Panc1 (cell line): ENCODE measurements around the gene HCN4. TPM values are rescaled to one million over a fixed set of nuclear protein-coding genes. Genes with fewer than 3 reads are reported as not detected.
A peak's percentile ranks its signal among the peaks of the same experiment; 100 is the strongest.

Experiments used
- ATAC-seq: fragments of 200-7000 bp; cut with Tn5 transposase; 2 replicates; pipeline ENCODE4 v1.9.1; 2020; ENCODE audit warnings: mild to moderate bottlenecking, moderate library complexity
- BruUV-seq: library from RNA; stranded (reverse); fragments of 400-500 nt; replicated peaks from 2 replicates; lab custom pipeline; 2021; lab: Mats Ljungman, UMichigan
- CTCF ChIA-PET: fragments of 300-600 bp; sonication (Branson Sonifier 250); formaldehyde crosslinking; loops from one replicate; lab custom pipeline; 2022; ENCODE audit warnings: antibody characterized with exemption; lab: Charles Lee
- POLR2A ChIA-PET: fragments of 300-600 bp; sonication (Branson Sonifier 250); formaldehyde crosslinking; loops from one replicate; lab custom pipeline; 2022; ENCODE audit warnings: antibody characterized with exemption; lab: Charles Lee
- DNase-seq: peaks from one replicate; pipeline ENCODE4 v3.0.0-alpha.2; 2010; ENCODE audit warnings: low read depth, low spot score
- H3K27ac ChIP-seq: 2 replicates; pipeline ENCODE4 v1.5.1; 2011; ENCODE audit warnings: mild to moderate bottlenecking, low read length, inconsistent platforms
- H3K27me3 ChIP-seq: fragments of 200-500 bp; sonication (Bioruptor generic); 2 replicates; pipeline ENCODE4 v1.6.0; 2014; ENCODE audit warnings: low read length, inconsistent platforms; ENCODE audit not compliant: control insufficient read depth, insufficient read depth
- H3K36me3 ChIP-seq: fragments of 200-500 bp; sonication (Bioruptor generic); 2 replicates; pipeline ENCODE4 v1.5.1; 2014; ENCODE audit warnings: inconsistent platforms, mild to moderate bottlenecking, low read length, moderate library complexity; ENCODE audit not compliant: control insufficient read depth, insufficient read depth
- H3K4me1 ChIP-seq: 2 replicates; pipeline ENCODE4 v1.5.1; 2011; ENCODE audit warnings: inconsistent platforms, mild to moderate bottlenecking, low read length, moderate library complexity; ENCODE audit not compliant: control insufficient read depth, insufficient read depth
- H3K4me3 ChIP-seq, 2 experiments: 2 replicates each; pipeline ENCODE4 v1.5.1; 2011 to 2012; ENCODE audit warnings: low read depth in 2 of 2, low read length in 2 of 2, mild to moderate bottlenecking in 2 of 2, inconsistent platforms in 1 of 2, moderate library complexity in 1 of 2
- H3K9me3 ChIP-seq: fragments of 200-500 bp; sonication (Bioruptor generic); 2 replicates; pipeline ENCODE4 v1.5.1; 2014; ENCODE audit warnings: low read depth, mild to moderate bottlenecking, inconsistent platforms, low read length, moderate library complexity; ENCODE audit not compliant: control insufficient read depth, insufficient read depth
- CTCF ChIP-seq: fragments of 450-650 bp; IDR thresholded peaks from 2 replicates; pipeline ENCODE4 v1.5.1; 2017; ENCODE audit warnings: mild to moderate bottlenecking
- POLR2AphosphoS5 ChIP-seq: IDR thresholded peaks from 2 replicates; pipeline ENCODE4 v1.6.1; 2012; ENCODE audit warnings: mild to moderate bottlenecking, low read depth, low read length, moderate library complexity
- REST ChIP-seq, 2 experiments: IDR thresholded peaks; 2 replicates each; pipeline ENCODE4 v1.6.1; 2011 to 2012; ENCODE audit warnings: low read depth in 2 of 2, control low read depth in 1 of 2, low read length in 1 of 2, mild to moderate bottlenecking in 1 of 2, moderate library complexity in 1 of 2; ENCODE audit not compliant: insufficient read depth in 1 of 2
- SIN3A ChIP-seq: IDR thresholded peaks from 2 replicates; pipeline ENCODE4 v1.6.1; 2012; ENCODE audit warnings: low read depth, mild to moderate bottlenecking, low read length, moderate library complexity, borderline replicate concordance; ENCODE audit not compliant: insufficient read depth
- TCF7L2 ChIP-seq: IDR thresholded peaks from 2 replicates; pipeline ENCODE4 v1.6.1; 2011; ENCODE audit warnings: mild to moderate bottlenecking, low read depth, low read length, inconsistent platforms
- in situ Hi-C: cut with HindIII; loops from 2 replicates; pipeline ENCODE4 v1.10.0; 2016; ENCODE audit warnings: low sequenced_read_pairs, low pct_unique_long_range_greater_than_20kb
- intact Hi-C: fragments of 100-400 bp; cut with micrococcal nuclease; formaldehyde crosslinking; loops from one replicate; pipeline ENCODE4 v1.10.0; 2022; ENCODE audit not compliant: unreplicated experiment
- total RNA-seq: library from RNA; stranded (reverse); gene quantifications from one replicate; pipeline ENCODE4 v1.2.1, GENCODE V29; 2021; ENCODE audit not compliant: unreplicated experiment

Gene HCN4
- total RNA-seq, 1 experiment from 2014 or later, result 0.15 TPM

- BruUV-seq, result no TSS peak
- H3K36me3 ChIP-seq, result no peaks in the 10 kb centered on the region
- intact Hi-C loops, result no loop called here
- no peak overlapping the region for H3K27ac ChIP-seq
- ATAC-seq (peak; percentile 56), DNase-seq (no peak)
- no peak overlapping the region for H3K4me3 ChIP-seq
- in situ Hi-C loops, result no loop called here
- H3K9me3 ChIP-seq, result no peaks in the 10 kb centered on the region
- peaks cover 7% of the 10 kb centered on the region; the same call in 1 of the 2 replicates for H3K27me3 ChIP-seq
- CTCF ChIA-PET, result no interaction called here
- no peaks in the 10 kb centered on the region for H3K4me1 ChIP-seq
- POLR2A ChIA-PET, result interaction anchor here (0.5 kb wide), 1 partner anchor 480 kb away, joined by 6 read pairs; no protein-coding TSS in a partner anchor
- TF ChIP-seq TCF7L2, result no peak
- no peak for TF ChIP-seq REST (IDR thresholded peaks at IDR 0.05; ENCODE audit: insufficient read depth in 1 of 2, low read depth in 2 of 2, low read length in 1 of 2)
- no peak for TF ChIP-seq SIN3A
- TF ChIP-seq CTCF, result no peak
- no peak for TF ChIP-seq POLR2AphosphoS5
Measured at GRCh38 chr15:73362900-73363299, 5.9 kb downstream of the HCN4 start.

- Histone ChIP-seq H3K9me3 (no peaks in the 10 kb centered on the region), H3K4me1 (no peaks in the 10 kb centered on the region), H3K4me3 (no peak overlapping the region), H3K36me3 (no peaks in the 10 kb centered on the region), H3K27ac (no peak overlapping the region), H3K27me3 (peaks cover 4% of the 10 kb centered on the region; the same call in 1 of the 2 replicates)
- ATAC-seq (no peak), DNase-seq (no peak)
- BruUV-seq, result no TSS peak
- CTCF ChIA-PET, result no interaction called here
- TF ChIP-seq CTCF (no peak), REST (IDR thresholded peaks at IDR 0.05; ENCODE audit: insufficient read depth in 1 of 2, low read depth in 2 of 2, low read length in 1 of 2) (no peak), TCF7L2 (no peak), SIN3A (no peak), POLR2AphosphoS5 (no peak)
- in situ Hi-C loops, result no loop called here
- intact Hi-C loops, result no loop called here
- POLR2A ChIA-PET, result interaction anchor here (0.6 kb wide), 1 partner anchor 90 kb away, joined by 3 read pairs; no protein-coding TSS in a partner anchor
Measured at GRCh38 chr15:73361337-73361736, 7.4 kb downstream of the HCN4 start.
